Measurements from ENCODE around the gene HS3ST6. TPM values are rescaled to one million over a fixed set of nuclear protein-coding genes. Genes with fewer than 3 reads are reported as not detected.

Gene HS3ST6
- total and polyA plus RNA-seq, 9 of the 15 experiments (the other 6 are each of a cell fraction or from before 2014, with no cell fraction given): not detected

- TF ChIP-seq NFE2L1 (tag; IDR thresholded peaks at IDR 0.05; ENCODE audit: borderline replicate concordance, low read depth) (no peak), EP300 (IDR thresholded peaks at IDR 0.05; ENCODE audit: low read length) (no peak), NFIC (IDR thresholded peaks at IDR 0.05) (peak; percentile 23; the same call in 1 of the 2 replicates), ZNF146 (CRISPR knock-in tag; IDR thresholded peaks at IDR 0.05; ENCODE audit: unreplicated experiment) (no peak), ZNF699 (CRISPR knock-in tag; IDR thresholded peaks at IDR 0.05; ENCODE audit: insufficient replicate concordance) (no peak), RUNX1 (IDR thresholded peaks at IDR 0.05; ENCODE audit: low read depth) (no peak), ATF3 (IDR thresholded peaks at IDR 0.05) (peak; percentile 83), ATF3 (CRISPR knock-in tag; conservative IDR thresholded peaks at IDR 0.05) (no peak), E2F4 (CRISPR knock-in tag; IDR thresholded peaks at IDR 0.05; ENCODE audit: low read depth) (no peak), CEBPG (CRISPR knock-in tag; IDR thresholded peaks at IDR 0.05) (peak; percentile 52), CEBPG (tag; conservative IDR thresholded peaks at IDR 0.05 in 1 of 2, IDR thresholded peaks at IDR 0.05 in 1 of 2) (peak; percentile 22 to 40; a peak in 2 of 4 replicates), SMARCA4 (IDR thresholded peaks at IDR 0.05) (no peak), ZNF507 (tag; conservative IDR thresholded peaks at IDR 0.05) (no peak), MTA3 (IDR thresholded peaks at IDR 0.05; ENCODE audit: borderline replicate concordance) (no peak), SMARCE1 (IDR thresholded peaks at IDR 0.05) (no peak), TCF7 (IDR thresholded peaks at IDR 0.05; ENCODE audit: borderline replicate concordance) (no peak), ARNT (IDR thresholded peaks at IDR 0.05) (no peak), ZBTB12 (CRISPR knock-in tag; IDR thresholded peaks at IDR 0.05) (no peak), IRF2 (CRISPR knock-in tag; IDR thresholded peaks at IDR 0.05) (no peak), SRSF3 (IDR thresholded peaks at IDR 0.05; ENCODE audit: insufficient read depth, low read length) (no peak), ZNF124 (CRISPR knock-in tag; IDR thresholded peaks at IDR 0.05) (no peak), ZNF121 (CRISPR knock-in tag; conservative IDR thresholded peaks at IDR 0.05) (no peak), TRIM24 (IDR thresholded peaks at IDR 0.05) (peak; percentile 78 to 90; a peak in 3 of 4 replicates), MBD1 (CRISPR knock-in tag; IDR thresholded peaks at IDR 0.05) (no peak)
These were observed 30.4 kb downstream of the HS3ST6 start (continued) for GRCh38 chr16:1887711-1888354.
